Caco-2 (cell line): ENCODE results near the gene MEA1. TPM values are rescaled to one million over a fixed set of nuclear protein-coding genes. Genes with fewer than 3 reads are reported as not detected.
A peak's percentile ranks its signal among the peaks of the same experiment; 100 is the strongest.

Experiments
- BruUV-seq: library from RNA; stranded (reverse); fragments of 400-500 nt; replicated peaks from 2 replicates; lab custom pipeline; 2021; lab: Mats Ljungman, UMichigan
- CTCF ChIA-PET: fragments of 300-600 bp; sonication (Branson Sonifier 250); formaldehyde crosslinking; loops from one replicate; lab custom pipeline; 2022; ENCODE audit warnings: antibody characterized with exemption; lab: Charles Lee
- POLR2A ChIA-PET: fragments of 300-600 bp; sonication (Branson Sonifier 250); formaldehyde crosslinking; loops from one replicate; lab custom pipeline; 2022; ENCODE audit warnings: antibody characterized with exemption; lab: Charles Lee
- DNase-seq, 2 experiments: peaks; one replicate each; pipeline versions ENCODE4 v3.0.0 to v3.0.0-alpha.2; 2020 to 2022
- H3K27me3 ChIP-seq: replicated peaks from 2 replicates; pipeline ENCODE4 v1.6.0; 2011; ENCODE audit warnings: low read length; ENCODE audit not compliant: control insufficient read depth, insufficient read depth
- H3K36me3 ChIP-seq: 2 replicates; pipeline ENCODE4 v1.5.1; 2011; ENCODE audit warnings: low read length; ENCODE audit not compliant: control insufficient read depth, insufficient read depth
- H3K4me1 ChIP-seq: fragments of 250-450 bp; sonication (Bioruptor Pico); 2 replicates; pipeline ENCODE4 v1.5.1; 2020; ENCODE audit warnings: mild to moderate bottlenecking
- H3K4me3 ChIP-seq: 2 replicates; pipeline ENCODE4 v1.5.1; 2011; ENCODE audit warnings: low read depth, mild to moderate bottlenecking, control low read depth, low read length
- H3K9me3 ChIP-seq: fragments of 250-450 bp; sonication (Bioruptor Pico); 2 replicates; pipeline ENCODE4 v1.5.1; 2020; ENCODE audit warnings: mild to moderate bottlenecking, moderate library complexity
- H3K27ac Mint-ChIP-seq: one replicate; pipeline ENCODE4 v1.8.0; 2022; ENCODE audit warnings: mixed read lengths; ENCODE audit not compliant: unreplicated experiment
- H3K27me3 Mint-ChIP-seq: one replicate; pipeline ENCODE4 v1.8.0; 2022; ENCODE audit warnings: mixed read lengths; ENCODE audit not compliant: insufficient read depth, unreplicated experiment
- H3K36me3 Mint-ChIP-seq: one replicate; pipeline ENCODE4 v1.8.0; 2022; ENCODE audit warnings: mild to moderate bottlenecking, mixed read lengths; ENCODE audit not compliant: insufficient read depth, unreplicated experiment
- H3K4me1 Mint-ChIP-seq: one replicate; pipeline ENCODE4 v1.8.0; 2022; ENCODE audit warnings: low read depth, mixed read lengths; ENCODE audit not compliant: unreplicated experiment
- H3K4me3 Mint-ChIP-seq: one replicate; pipeline ENCODE4 v1.8.0; 2022; ENCODE audit warnings: mild to moderate bottlenecking, moderate library complexity, mixed read lengths; ENCODE audit not compliant: unreplicated experiment
- H3K9me3 Mint-ChIP-seq: one replicate; pipeline ENCODE4 v1.8.0; 2022; ENCODE audit warnings: mixed read lengths; ENCODE audit not compliant: unreplicated experiment
- intact Hi-C: fragments of 100-400 bp; cut with micrococcal nuclease; formaldehyde crosslinking; loops from one replicate; pipeline ENCODE4 v1.10.0; 2022; ENCODE audit not compliant: unreplicated experiment
- total RNA-seq: library from RNA; stranded (reverse); gene quantifications from 2 replicates; pipeline ENCODE4 v1.2.3, GENCODE V29; 2022
- TF ChIP-seq, protein P1 (sequence below), 2 experiments: fragments of 200-600 bp in 1 of 2; IDR thresholded peaks; 1 replicate in 1 of 2; 2 replicates in 1 of 2; pipeline versions ENCODE4 v1.5.1 to v1.8.0; 2011 to 2022; ENCODE audit warnings: antibody characterized with exemption in 1 of 2, control low read depth in 1 of 2, inconsistent platforms in 1 of 2, low read depth in 1 of 2, low read length in 1 of 2, mild to moderate bottlenecking in 1 of 2, moderate library complexity in 1 of 2; ENCODE audit not compliant: insufficient read depth in 1 of 2, severe bottlenecking in 1 of 2, unreplicated experiment in 1 of 2

Gene MEA1
- total RNA-seq, 1 experiment from 2014 or later: 62.3 TPM

DNA sequence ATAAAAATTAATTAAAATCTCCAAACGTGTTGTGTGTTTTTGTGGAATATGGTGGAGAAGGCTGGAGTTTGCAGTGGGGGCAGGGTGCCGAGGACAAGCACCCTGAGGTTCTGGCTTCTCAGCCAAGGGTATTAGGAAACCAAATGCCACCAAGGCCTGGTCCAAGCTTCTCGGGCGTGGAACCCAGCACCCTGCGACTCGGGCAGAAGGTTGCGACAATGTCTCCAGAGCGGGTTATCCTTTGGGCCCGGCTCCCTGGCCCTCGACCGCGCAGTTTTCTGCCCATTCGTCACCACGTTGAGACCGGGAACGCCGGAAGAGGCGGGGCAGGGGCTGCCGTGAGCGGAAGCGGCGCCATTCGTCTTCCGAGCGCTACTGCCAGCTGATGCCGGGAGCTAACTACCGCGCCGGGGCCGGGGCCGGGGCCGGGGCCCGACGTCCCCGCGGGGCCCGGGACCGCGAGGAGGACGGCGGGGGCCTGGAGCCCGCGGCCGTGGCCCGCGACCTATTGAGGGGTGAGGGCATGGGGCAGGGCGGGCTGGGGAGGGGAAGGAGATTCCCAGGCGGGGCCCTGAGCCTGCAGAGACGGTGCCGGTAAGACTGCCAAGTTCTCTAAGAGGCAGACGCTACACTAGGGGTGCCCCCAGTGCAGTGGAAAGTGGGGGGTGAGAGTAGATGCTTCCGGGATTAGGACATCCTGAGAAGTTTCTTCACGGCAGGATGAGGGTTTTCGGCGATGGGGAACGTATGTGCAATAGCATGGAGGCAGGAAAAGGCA is 7.7 kb upstream of the MEA1 start, which contains the start of gene RRP36:
TSS of gene RRP36 (plus strand) at position 354 of the 778 bp plus-strand sequence. CDS start at position 386, 32 bp downstream.
- peak; percentile 69 to 80 for DNase-seq
- Mint-ChIP-seq H3K9me3 (no peaks in the 10 kb centered on the region), H3K4me3 (peak within 1 kb of the TSS; percentile 96), H3K27me3 (no peaks in the 10 kb centered on the region), H3K36me3 (peaks cover 55% of the 10 kb centered on the region), H3K4me1 (no peaks in the 10 kb centered on the region), H3K27ac (peak within 1 kb of the TSS; percentile 96)
- TSS peak; percentile 48 for BruUV-seq
- Histone ChIP-seq H3K4me1 (peaks cover 10% of the 10 kb centered on the region), H3K9me3 (no peaks in the 10 kb centered on the region), H3K36me3 (peaks cover 2% of the 10 kb centered on the region; the same call in 1 of the 2 replicates), H3K4me3 (peak within 1 kb of the TSS; percentile 80), H3K27me3 (no peaks in the 10 kb centered on the region)
- ChIA-PET POLR2A (interaction anchor here (0.5 to 1.0 kb wide), 7 partner anchors 7 to 234 kb away, joined by 3 to 6 read pairs (median 3); partner anchors contain the start of genes CNPY3, CUL7, KLHDC3 and PPP2R5D), CTCF (interaction anchor here (1.2 kb wide), 1 partner anchor 38 kb away, joined by 3 read pairs; the partner anchor contains the start of genes KLC4 and MRPL2)
- TF ChIP-seq, protein P1, sequence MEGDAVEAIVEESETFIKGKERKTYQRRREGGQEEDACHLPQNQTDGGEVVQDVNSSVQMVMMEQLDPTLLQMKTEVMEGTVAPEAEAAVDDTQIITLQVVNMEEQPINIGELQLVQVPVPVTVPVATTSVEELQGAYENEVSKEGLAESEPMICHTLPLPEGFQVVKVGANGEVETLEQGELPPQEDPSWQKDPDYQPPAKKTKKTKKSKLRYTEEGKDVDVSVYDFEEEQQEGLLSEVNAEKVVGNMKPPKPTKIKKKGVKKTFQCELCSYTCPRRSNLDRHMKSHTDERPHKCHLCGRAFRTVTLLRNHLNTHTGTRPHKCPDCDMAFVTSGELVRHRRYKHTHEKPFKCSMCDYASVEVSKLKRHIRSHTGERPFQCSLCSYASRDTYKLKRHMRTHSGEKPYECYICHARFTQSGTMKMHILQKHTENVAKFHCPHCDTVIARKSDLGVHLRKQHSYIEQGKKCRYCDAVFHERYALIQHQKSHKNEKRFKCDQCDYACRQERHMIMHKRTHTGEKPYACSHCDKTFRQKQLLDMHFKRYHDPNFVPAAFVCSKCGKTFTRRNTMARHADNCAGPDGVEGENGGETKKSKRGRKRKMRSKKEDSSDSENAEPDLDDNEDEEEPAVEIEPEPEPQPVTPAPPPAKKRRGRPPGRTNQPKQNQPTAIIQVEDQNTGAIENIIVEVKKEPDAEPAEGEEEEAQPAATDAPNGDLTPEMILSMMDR (IDR thresholded peaks at IDR 0.05; ENCODE audit: insufficient read depth in 1 of 2, low read depth in 1 of 2, low read length in 1 of 2, severe bottlenecking in 1 of 2, unreplicated experiment in 1 of 2): no peak
- intact Hi-C loops: no loop called here

DNA sequence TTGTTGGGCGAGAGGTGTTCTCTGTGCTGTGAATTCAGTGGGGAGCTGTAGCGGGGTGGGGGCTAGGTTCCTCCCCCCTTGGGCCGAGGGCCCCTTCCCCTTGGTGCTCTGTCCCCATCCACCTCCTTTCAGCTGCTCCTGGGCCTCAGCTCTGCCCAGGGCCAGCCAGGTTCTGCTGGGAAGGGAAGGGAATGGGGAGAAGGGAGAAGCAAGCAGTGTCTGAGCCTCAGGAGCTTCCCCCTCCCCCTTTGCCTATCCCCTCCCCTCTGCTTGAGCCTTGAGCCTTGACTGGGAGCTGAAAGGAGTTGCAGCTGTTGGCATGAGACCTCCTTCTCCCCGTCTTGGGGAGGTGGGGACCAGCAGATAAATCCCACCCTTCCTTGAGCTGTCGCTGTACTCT is 7.1 kb upstream of the MEA1 start:
- H3K4me3 Mint-ChIP-seq: peak overlapping the region; percentile 96
- peak overlapping the region; percentile 80 for H3K4me3 ChIP-seq
- TF ChIP-seq, protein P1 (IDR thresholded peaks at IDR 0.05; ENCODE audit: insufficient read depth in 1 of 2, low read depth in 1 of 2, low read length in 1 of 2, severe bottlenecking in 1 of 2, unreplicated experiment in 1 of 2): no peak
- peaks cover 2% of the 10 kb centered on the region; the same call in 1 of the 2 replicates for H3K36me3 ChIP-seq
- intact Hi-C loops: no loop called here
- ChIA-PET POLR2A (interaction anchor here (0.8 to 1.0 kb wide), 4 partner anchors 12 to 41 kb away, joined by 3 to 4 read pairs (median 3); partner anchors contain the start of genes CUL7 and PPP2R5D), CTCF (interaction anchor here (1.2 kb wide), 1 partner anchor 39 kb away, joined by 3 read pairs; the partner anchor contains the start of genes KLC4 and MRPL2)
- H3K36me3 Mint-ChIP-seq: peaks cover 49% of the 10 kb centered on the region
- H3K27ac Mint-ChIP-seq: peak overlapping the region; percentile 96
- DNase-seq: peak in 1 of 2 experiments; percentile 19
- no peaks in the 10 kb centered on the region for H3K9me3 Mint-ChIP-seq
- BruUV-seq: TSS peak; percentile 86
- no peaks in the 10 kb centered on the region for H3K27me3 Mint-ChIP-seq
- H3K9me3 ChIP-seq: no peaks in the 10 kb centered on the region
- peaks cover 10% of the 10 kb centered on the region for H3K4me1 ChIP-seq
- H3K27me3 ChIP-seq: no peaks in the 10 kb centered on the region
- no peaks in the 10 kb centered on the region for H3K4me1 Mint-ChIP-seq

DNA sequence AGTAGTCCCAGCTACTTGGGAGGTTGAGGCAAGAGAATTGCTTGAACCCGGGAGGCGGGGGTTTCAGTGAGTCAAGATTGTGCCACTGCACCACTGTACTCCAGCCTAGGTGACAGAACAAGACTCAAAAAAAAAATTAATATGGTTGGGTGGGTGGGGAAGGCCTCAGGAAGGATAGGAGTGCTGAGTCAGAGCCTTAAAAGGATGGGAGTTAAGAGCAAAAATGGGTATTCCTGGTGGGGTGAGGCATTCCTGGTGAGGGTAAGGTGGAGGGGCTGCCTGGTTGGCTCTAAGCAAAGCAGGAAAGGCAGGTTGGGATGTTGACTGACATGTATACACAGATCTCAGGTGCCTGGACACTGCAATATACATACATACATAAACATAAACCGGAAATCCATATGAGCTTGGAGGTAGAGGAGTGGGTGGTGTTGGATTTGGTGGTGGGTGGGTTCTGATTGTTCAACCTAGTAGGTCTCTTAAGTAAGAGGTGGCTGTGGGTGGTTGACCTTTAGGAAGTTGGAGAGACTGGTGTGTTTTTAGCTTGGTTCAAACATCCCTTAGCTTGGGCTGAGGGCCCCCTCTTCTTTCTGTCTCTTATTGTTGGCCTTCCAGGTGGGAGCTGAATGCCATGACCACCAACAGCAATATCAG is 6.4 kb upstream of the MEA1 start:
- Histone ChIP-seq H3K36me3 (peaks cover 2% of the 10 kb centered on the region; the same call in 1 of the 2 replicates), H3K4me3 (no peak overlapping the region), H3K9me3 (no peaks in the 10 kb centered on the region), H3K4me1 (peaks cover 10% of the 10 kb centered on the region), H3K27me3 (no peaks in the 10 kb centered on the region)
- no peak for DNase-seq
- Mint-ChIP-seq H3K27ac (peak overlapping the region; percentile 51), H3K27me3 (no peaks in the 10 kb centered on the region), H3K4me3 (peak overlapping the region; percentile 29), H3K36me3 (peaks cover 42% of the 10 kb centered on the region), H3K4me1 (no peaks in the 10 kb centered on the region), H3K9me3 (no peaks in the 10 kb centered on the region)
- ChIA-PET CTCF (interaction anchor here (1.2 kb wide), 1 partner anchor 39 kb away, joined by 3 read pairs; the partner anchor contains the start of genes KLC4 and MRPL2), POLR2A (interaction anchor here (0.6 to 1.0 kb wide), 4 partner anchors 12 to 160 kb away, joined by 3 to 5 read pairs (median 4); partner anchors contain the start of gene PPP2R5D)
- intact Hi-C loops: no loop called here
- TF ChIP-seq, protein P1 (IDR thresholded peaks at IDR 0.05; ENCODE audit: insufficient read depth in 1 of 2, low read depth in 1 of 2, low read length in 1 of 2, severe bottlenecking in 1 of 2, unreplicated experiment in 1 of 2): no peak
- no TSS peak for BruUV-seq
